Measurements from ENCODE around the gene ADD1.

ADD1 gene

GRCh38 chr4:2858451-2859217 lies 15.0 kb downstream of the ADD1 start:
- Histone ChIP-seq H3K9me3 (ENCODE audit: control insufficient read depth, insufficient read depth, low read length) (no peaks in the 10 kb centered on the region), H3K27me3 (ENCODE audit: control insufficient read depth, insufficient read depth, low read length) (no peaks in the 10 kb centered on the region), H3K36me3 (ENCODE audit: control insufficient read depth, insufficient read depth, low read length) (peaks cover 15% of the 10 kb centered on the region), H3K4me3 (ENCODE audit: low read depth, low read length) (no peak overlapping the region), H3K4me1 (ENCODE audit: control insufficient read depth, insufficient read depth, low read length) (peaks cover 37% of the 10 kb centered on the region), H3K27ac (ENCODE audit: low read depth, low read length) (no peak overlapping the region), H3K9ac (ENCODE audit: low read depth, low read length) (no peak overlapping the region)

- H3K27me3 ChIP-seq (ENCODE audit: control insufficient read depth, insufficient read depth, low read length): no peaks in the 10 kb centered on the region
These were observed 15.9 kb downstream of the ADD1 start for GRCh38 chr4:2859514-2859913.

GRCh38 chr4:2860391-2861348 lies 17.0 kb downstream of the ADD1 start:
- H3K9ac ChIP-seq (ENCODE audit: low read depth, low read length): no peak overlapping the region
- H3K9me3 ChIP-seq (ENCODE audit: control insufficient read depth, insufficient read depth, low read length): no peaks in the 10 kb centered on the region
- H3K27me3 ChIP-seq (ENCODE audit: control insufficient read depth, insufficient read depth, low read length): no peaks in the 10 kb centered on the region
- H3K4me3 ChIP-seq (ENCODE audit: low read depth, low read length): peak overlapping the region; percentile 2; the same call in 1 of the 2 replicates
- peak overlapping the region; percentile 66 for H3K27ac ChIP-seq (ENCODE audit: low read depth, low read length)
- H3K4me1 ChIP-seq (ENCODE audit: control insufficient read depth, insufficient read depth, low read length): peaks cover 46% of the 10 kb centered on the region
- H3K36me3 ChIP-seq (ENCODE audit: control insufficient read depth, insufficient read depth, low read length): no peaks in the 10 kb centered on the region

More at GRCh38 chr4:2859514-2859913, 15.9 kb downstream of the ADD1 start:
- H3K36me3 ChIP-seq (ENCODE audit: control insufficient read depth, insufficient read depth, low read length): 0 out of 2 replicates have a peak, but pooled peaks cover 6% of the 10 kb centered on the region
- peaks cover 37% of the 10 kb centered on the region for H3K4me1 ChIP-seq (ENCODE audit: control insufficient read depth, insufficient read depth, low read length)
- H3K4me3 ChIP-seq (ENCODE audit: low read depth, low read length): no peak overlapping the region
- no peaks in the 10 kb centered on the region for H3K9me3 ChIP-seq (ENCODE audit: control insufficient read depth, insufficient read depth, low read length)
- no peak overlapping the region for H3K9ac ChIP-seq (ENCODE audit: low read depth, low read length)
- H3K27ac ChIP-seq (ENCODE audit: low read depth, low read length): no peak overlapping the region

- Histone ChIP-seq H3K27me3 (ENCODE audit: control insufficient read depth, insufficient read depth, low read length) (no peaks in the 10 kb centered on the region), H3K4me3 (ENCODE audit: low read depth, low read length) (peak overlapping the region; percentile 2; the same call in 1 of the 2 replicates), H3K36me3 (ENCODE audit: control insufficient read depth, insufficient read depth, low read length) (no peaks in the 10 kb centered on the region), H3K9me3 (ENCODE audit: control insufficient read depth, insufficient read depth, low read length) (no peaks in the 10 kb centered on the region), H3K9ac (ENCODE audit: low read depth, low read length) (peak overlapping the region; percentile 11; the same call in 1 of the 2 replicates), H3K27ac (ENCODE audit: low read depth, low read length) (peak overlapping the region; percentile 84), H3K4me1 (ENCODE audit: control insufficient read depth, insufficient read depth, low read length) (peaks cover 51% of the 10 kb centered on the region)
These were observed 18.2 kb downstream of the ADD1 start for GRCh38 chr4:2861631-2862436.

GRCh38 chr4:2862528-2862927 lies 18.9 kb downstream of the ADD1 start:
- H3K27me3 ChIP-seq (ENCODE audit: control insufficient read depth, insufficient read depth, low read length): no peaks in the 10 kb centered on the region
- H3K4me1 ChIP-seq (ENCODE audit: control insufficient read depth, insufficient read depth, low read length): peaks cover 58% of the 10 kb centered on the region
- no peak overlapping the region for H3K4me3 ChIP-seq (ENCODE audit: low read depth, low read length)
- no peaks in the 10 kb centered on the region for H3K36me3 ChIP-seq (ENCODE audit: control insufficient read depth, insufficient read depth, low read length)
- H3K27ac ChIP-seq (ENCODE audit: low read depth, low read length): peak overlapping the region; percentile 84
- no peaks in the 10 kb centered on the region for H3K9me3 ChIP-seq (ENCODE audit: control insufficient read depth, insufficient read depth, low read length)
- peak overlapping the region; percentile 11; the same call in 1 of the 2 replicates for H3K9ac ChIP-seq (ENCODE audit: low read depth, low read length)

GRCh38 chr4:2863649-2864048 lies 20.0 kb downstream of the ADD1 start:
- H3K27me3 ChIP-seq (ENCODE audit: control insufficient read depth, insufficient read depth, low read length): no peaks in the 10 kb centered on the region
- peaks cover 70% of the 10 kb centered on the region for H3K4me1 ChIP-seq (ENCODE audit: control insufficient read depth, insufficient read depth, low read length)
- H3K9me3 ChIP-seq (ENCODE audit: control insufficient read depth, insufficient read depth, low read length): no peaks in the 10 kb centered on the region
- H3K36me3 ChIP-seq (ENCODE audit: control insufficient read depth, insufficient read depth, low read length): no peaks in the 10 kb centered on the region
- H3K27ac ChIP-seq (ENCODE audit: low read depth, low read length): peak overlapping the region; percentile 84
- no peak overlapping the region for H3K9ac ChIP-seq (ENCODE audit: low read depth, low read length)
- no peak overlapping the region for H3K4me3 ChIP-seq (ENCODE audit: low read depth, low read length)

- no peak overlapping the region for H3K27ac ChIP-seq (ENCODE audit: low read depth, low read length)
- peaks cover 71% of the 10 kb centered on the region for H3K4me1 ChIP-seq (ENCODE audit: control insufficient read depth, insufficient read depth, low read length)
These were observed 21.6 kb downstream of the ADD1 start for GRCh38 chr4:2865196-2865780.

GRCh38 chr4:2866160-2866861 lies 22.7 kb downstream of the ADD1 start:
- no peak overlapping the region for H3K4me3 ChIP-seq (ENCODE audit: low read depth, low read length)
- H3K9me3 ChIP-seq (ENCODE audit: control insufficient read depth, insufficient read depth, low read length): no peaks in the 10 kb centered on the region
- H3K4me1 ChIP-seq (ENCODE audit: control insufficient read depth, insufficient read depth, low read length): peaks cover 61% of the 10 kb centered on the region
- no peaks in the 10 kb centered on the region for H3K36me3 ChIP-seq (ENCODE audit: control insufficient read depth, insufficient read depth, low read length)
- no peak overlapping the region for H3K27ac ChIP-seq (ENCODE audit: low read depth, low read length)
- H3K9ac ChIP-seq (ENCODE audit: low read depth, low read length): no peak overlapping the region
- H3K27me3 ChIP-seq (ENCODE audit: control insufficient read depth, insufficient read depth, low read length): no peaks in the 10 kb centered on the region

More at GRCh38 chr4:2865196-2865780, 21.6 kb downstream of the ADD1 start:
- Histone ChIP-seq H3K9ac (ENCODE audit: low read depth, low read length) (no peak overlapping the region), H3K27me3 (ENCODE audit: control insufficient read depth, insufficient read depth, low read length) (no peaks in the 10 kb centered on the region), H3K9me3 (ENCODE audit: control insufficient read depth, insufficient read depth, low read length) (no peaks in the 10 kb centered on the region), H3K4me3 (ENCODE audit: low read depth, low read length) (no peak overlapping the region), H3K36me3 (ENCODE audit: control insufficient read depth, insufficient read depth, low read length) (no peaks in the 10 kb centered on the region)

GRCh38 chr4:2866891-2867290 lies 23.2 kb downstream of the ADD1 start:
- no peaks in the 10 kb centered on the region for H3K9me3 ChIP-seq (ENCODE audit: control insufficient read depth, insufficient read depth, low read length)
- peak overlapping the region; percentile 84 for H3K27ac ChIP-seq (ENCODE audit: low read depth, low read length)
- H3K4me1 ChIP-seq (ENCODE audit: control insufficient read depth, insufficient read depth, low read length): peaks cover 55% of the 10 kb centered on the region
- no peaks in the 10 kb centered on the region for H3K27me3 ChIP-seq (ENCODE audit: control insufficient read depth, insufficient read depth, low read length)
- H3K36me3 ChIP-seq (ENCODE audit: control insufficient read depth, insufficient read depth, low read length): no peaks in the 10 kb centered on the region
- H3K4me3 ChIP-seq (ENCODE audit: low read depth, low read length): no peak overlapping the region
- H3K9ac ChIP-seq (ENCODE audit: low read depth, low read length): peak overlapping the region; percentile 15; the same call in 1 of the 2 replicates

Data from HUES48 (cell line).